Fibroblast of the aortic adventitia (primary cell): Measurements from ENCODE around the gene B4GALT5. TPM values are rescaled to one million over a fixed set of nuclear protein-coding genes. Genes with fewer than 3 reads are reported as not detected.

Experiments
- DNase-seq: peaks from one replicate; pipeline ENCODE4 v3.0.0-alpha.2; 2010; ENCODE audit warnings: low read depth
- H3K4me3 ChIP-seq: 2 replicates; pipeline ENCODE4 v1.5.1; 2011; ENCODE audit warnings: low read depth, mild to moderate bottlenecking, control low read depth, low read length, moderate library complexity
- total RNA-seq: library from RNA; depleted of rRNA; stranded (reverse); fragments of >200 nt; gene quantifications from 2 replicates; pipeline ENCODE4 v1.2.3, GENCODE V29; 2012; ENCODE audit warnings: low replicate concordance
- TF ChIP-seq, protein P1 (sequence below): IDR thresholded peaks from 2 replicates; pipeline ENCODE4 v1.5.1; 2011; ENCODE audit warnings: mild to moderate bottlenecking, low read length, control low read depth, inconsistent platforms; ENCODE audit not compliant: insufficient read depth

Gene B4GALT5
- total RNA-seq, 1 donor = 23.4 TPM

DNA sequence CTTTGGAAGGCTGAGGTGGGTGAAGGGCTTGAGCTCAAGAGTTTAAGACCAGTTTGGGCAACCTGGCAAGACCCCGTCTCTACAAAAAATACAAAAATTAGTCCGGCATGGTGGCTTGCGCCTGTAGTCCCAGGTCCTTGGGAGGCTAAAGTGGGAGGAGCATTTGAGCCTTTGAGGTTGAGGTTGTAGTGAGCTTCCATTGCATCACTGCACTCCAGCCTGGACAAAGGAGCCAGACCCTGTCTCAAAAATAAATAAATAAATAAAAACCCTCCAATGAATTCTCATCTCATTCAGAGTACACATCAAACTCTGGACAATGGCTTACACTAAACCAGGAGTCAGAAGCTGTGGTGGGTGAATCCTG, 31.8 kb downstream of the B4GALT5 start:
- TF ChIP-seq, protein P1, sequence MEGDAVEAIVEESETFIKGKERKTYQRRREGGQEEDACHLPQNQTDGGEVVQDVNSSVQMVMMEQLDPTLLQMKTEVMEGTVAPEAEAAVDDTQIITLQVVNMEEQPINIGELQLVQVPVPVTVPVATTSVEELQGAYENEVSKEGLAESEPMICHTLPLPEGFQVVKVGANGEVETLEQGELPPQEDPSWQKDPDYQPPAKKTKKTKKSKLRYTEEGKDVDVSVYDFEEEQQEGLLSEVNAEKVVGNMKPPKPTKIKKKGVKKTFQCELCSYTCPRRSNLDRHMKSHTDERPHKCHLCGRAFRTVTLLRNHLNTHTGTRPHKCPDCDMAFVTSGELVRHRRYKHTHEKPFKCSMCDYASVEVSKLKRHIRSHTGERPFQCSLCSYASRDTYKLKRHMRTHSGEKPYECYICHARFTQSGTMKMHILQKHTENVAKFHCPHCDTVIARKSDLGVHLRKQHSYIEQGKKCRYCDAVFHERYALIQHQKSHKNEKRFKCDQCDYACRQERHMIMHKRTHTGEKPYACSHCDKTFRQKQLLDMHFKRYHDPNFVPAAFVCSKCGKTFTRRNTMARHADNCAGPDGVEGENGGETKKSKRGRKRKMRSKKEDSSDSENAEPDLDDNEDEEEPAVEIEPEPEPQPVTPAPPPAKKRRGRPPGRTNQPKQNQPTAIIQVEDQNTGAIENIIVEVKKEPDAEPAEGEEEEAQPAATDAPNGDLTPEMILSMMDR = no peak
- no peak overlapping the region for H3K4me3 ChIP-seq
- no peak for DNase-seq

DNA sequence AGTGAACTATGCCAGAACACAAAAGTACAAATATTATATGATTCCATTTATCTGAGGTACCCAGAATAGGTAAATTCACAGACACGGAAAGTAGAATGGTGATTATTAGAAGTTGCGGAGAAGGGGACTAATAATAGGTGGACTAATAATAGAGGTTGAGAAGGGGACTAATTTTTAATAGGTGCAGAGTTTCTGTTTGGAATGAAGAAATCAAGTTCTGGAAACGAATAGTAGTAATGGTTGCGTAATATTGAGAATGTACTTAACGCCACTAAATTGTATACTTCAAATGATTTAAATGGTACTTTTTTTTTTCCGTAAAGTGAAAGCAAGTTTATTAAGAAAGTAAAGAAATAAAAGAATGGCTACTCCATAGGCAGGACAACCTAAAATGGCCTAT, 33.2 kb downstream of the B4GALT5 start:
- no peak for DNase-seq
- TF ChIP-seq, protein P1 = no peak

DNA sequence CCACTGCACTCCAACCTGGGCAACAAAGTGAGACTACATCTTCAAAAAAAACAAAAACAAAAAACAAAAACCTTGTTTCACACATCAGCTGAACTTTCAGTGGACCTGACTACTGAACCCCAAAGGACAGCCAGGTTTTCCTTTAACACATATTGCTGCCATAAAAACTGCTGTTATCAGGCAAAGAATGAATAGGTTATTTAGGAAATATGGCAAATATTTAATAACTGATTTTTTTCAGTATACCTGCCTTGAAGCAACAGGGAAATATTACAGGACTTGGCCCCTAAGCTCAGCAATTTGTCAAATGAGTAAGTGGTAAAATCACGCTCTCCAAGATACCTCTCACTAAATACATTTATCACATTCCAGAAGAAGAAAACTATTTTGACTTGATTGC, 34.0 kb downstream of the B4GALT5 start:
- no peak overlapping the region for H3K4me3 ChIP-seq
- TF ChIP-seq, protein P1 = no peak
- no peak for DNase-seq

More for the DNA sequence above, 33.2 kb downstream of the B4GALT5 start:
- no peak overlapping the region for H3K4me3 ChIP-seq

DNA sequence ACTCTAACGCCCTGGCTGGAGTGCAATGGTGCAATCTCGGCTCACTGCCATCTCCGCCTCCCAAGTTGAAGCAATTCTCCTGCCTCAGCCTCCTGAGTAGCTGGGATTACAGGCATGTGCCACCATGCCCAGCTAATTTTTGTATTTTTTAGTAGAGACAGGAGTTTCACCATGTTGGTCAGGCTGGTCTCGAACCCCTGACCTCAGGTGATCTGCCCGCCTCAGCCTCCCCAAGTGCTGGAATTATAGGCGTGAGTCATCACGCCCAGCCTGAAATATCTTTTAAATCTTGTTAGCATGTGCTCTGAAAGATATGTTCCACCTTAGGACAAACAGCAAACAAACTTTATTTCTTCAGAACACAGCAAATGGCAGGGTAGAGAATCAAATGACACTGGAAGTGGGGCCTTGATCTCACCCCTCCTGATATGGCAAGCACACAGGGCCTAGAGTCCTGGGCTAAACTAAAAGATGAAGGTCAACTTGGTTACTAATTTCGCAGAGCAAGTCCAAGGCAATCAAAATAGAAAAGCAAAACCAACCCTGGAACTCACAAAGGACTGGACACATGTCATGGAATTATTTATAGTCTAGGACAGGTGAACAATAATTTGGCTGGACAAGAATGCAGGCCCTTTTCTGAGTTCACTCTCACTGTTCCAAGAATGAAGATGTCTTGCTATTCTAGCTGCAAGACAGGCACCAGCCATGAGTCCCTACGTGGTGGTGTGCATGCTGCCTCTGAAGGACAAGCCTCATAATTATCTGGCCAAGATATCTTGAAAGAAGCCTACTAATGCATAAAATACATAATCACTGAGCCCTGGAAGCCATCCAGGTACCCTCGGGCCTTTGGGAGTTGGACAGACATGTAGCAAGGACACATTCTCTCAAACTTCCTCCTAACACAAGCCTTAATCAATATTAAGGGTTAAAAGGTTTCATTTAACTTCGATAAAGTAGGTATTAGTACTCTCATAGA, 35.6 kb downstream of the B4GALT5 start:
- DNase-seq = no peak
- H3K4me3 ChIP-seq = no peak overlapping the region
- TF ChIP-seq, protein P1 = no peak

DNA sequence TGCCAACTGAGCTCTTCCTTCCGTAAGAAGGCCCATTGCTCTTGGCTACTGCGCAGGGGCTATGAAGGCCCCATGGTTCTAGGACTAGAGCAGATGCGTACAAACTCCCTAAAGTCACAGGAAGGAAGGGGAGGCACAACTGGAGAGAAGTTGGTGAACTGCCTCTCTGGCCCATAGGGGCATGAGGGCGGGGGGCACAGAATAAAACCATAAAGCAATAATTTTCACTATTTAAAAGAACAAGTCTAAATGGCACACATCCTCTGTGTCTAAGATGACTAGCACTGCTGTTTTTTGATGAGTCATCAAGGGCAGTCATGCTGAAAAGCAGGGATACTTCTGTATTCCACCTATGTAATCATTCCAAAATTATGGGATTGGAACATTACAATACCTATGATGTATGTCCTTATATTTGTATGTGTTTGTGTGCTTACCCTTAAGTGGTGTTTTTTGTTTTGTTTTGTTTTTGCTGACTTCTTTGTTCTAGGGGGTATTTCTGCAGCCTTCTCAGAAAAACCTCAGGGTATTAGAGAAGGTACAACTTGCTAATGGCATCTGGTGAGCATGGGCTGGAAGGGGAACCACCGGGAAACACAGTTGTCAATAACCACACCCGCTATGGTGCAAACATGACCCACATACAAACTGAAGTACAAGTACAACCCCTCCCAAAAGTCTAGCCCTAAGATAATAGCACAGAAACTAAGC, 36.9 kb downstream of the B4GALT5 start:
- peak; percentile 59 for DNase-seq
- no peak overlapping the region for H3K4me3 ChIP-seq
- TF ChIP-seq, protein P1 = no peak

DNA sequence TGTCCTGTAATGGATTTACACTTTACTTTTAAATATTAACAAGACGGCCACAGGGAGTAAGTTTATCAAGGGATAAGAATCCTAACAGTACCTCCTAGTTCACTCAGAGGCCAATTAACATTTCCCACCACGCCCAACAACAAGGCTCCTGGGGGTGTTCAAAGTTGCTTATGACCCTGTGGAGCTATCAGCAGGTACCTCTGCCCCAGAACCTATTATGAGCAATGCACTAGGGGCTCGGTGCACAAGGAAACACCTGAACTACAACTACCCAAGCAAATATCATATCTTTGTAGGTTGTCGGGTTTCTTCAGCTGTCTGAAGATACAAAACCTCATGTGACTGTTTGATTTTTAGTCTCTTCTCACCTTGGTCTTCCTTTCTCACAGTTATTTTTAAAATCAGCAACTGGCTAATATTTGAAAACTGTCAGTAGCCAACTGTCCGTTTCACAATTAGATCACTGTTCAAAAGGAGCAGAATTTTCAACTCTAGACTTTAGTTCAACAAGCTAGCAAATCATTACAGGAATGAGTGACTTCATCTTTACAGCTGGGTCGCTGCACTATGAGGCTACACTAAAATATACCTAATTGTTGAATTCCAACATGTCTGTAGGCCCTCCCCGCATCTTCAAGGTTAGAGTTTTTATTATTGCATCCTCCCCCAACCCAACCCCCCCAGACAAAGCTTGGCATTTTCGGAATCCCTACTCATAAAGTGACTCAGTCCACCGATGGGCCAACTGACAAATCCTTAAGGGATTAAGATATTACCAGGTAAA, 38.1 kb downstream of the B4GALT5 start:
- no peak for DNase-seq
- H3K4me3 ChIP-seq = no peak overlapping the region
- TF ChIP-seq, protein P1 = no peak
